GM12801 (cell line): ENCODE measurements around the gene CTIF.

ENCODE experiments used
- TF ChIP-seq, protein P1 (sequence below): IDR thresholded peaks from one replicate; pipeline ENCODE4 v1.5.1; 2011; ENCODE audit warnings: control low read depth; ENCODE audit not compliant: insufficient read length; ENCODE audit errors: extremely low read depth

Gene CTIF

DNA sequence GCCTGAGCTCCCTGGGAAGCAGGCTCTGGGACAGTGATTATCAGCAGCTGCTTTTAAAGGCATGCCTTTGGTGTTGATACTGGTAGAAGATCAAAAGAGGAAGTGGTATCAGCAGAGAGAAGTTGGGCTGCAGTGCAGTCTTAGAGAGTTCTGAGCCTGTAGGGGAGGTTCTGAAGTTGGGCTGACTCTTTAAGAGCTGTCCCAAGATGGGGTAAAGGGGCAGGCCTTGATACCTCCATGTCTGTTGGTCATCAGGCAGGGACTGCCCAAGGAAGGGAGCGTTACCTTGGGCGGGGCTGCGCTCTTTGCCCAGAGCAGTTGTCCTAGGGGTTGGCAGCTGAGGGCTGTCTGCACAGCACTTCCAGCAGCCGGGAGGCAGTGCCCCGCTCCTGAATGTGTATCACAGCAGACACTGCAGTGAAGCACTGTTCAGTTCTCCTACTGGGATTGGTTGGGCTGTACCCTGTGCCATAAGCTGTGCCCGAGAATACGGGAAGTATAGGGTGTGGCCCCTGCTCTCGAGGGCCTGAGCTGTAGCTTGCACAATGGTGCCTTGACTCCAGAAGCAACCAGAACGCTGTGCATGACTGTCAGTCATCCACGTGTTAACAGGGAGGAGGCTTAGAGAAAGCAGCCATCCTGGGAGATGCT, 177.0 kb downstream of the CTIF start:
- TF ChIP-seq, protein P1, sequence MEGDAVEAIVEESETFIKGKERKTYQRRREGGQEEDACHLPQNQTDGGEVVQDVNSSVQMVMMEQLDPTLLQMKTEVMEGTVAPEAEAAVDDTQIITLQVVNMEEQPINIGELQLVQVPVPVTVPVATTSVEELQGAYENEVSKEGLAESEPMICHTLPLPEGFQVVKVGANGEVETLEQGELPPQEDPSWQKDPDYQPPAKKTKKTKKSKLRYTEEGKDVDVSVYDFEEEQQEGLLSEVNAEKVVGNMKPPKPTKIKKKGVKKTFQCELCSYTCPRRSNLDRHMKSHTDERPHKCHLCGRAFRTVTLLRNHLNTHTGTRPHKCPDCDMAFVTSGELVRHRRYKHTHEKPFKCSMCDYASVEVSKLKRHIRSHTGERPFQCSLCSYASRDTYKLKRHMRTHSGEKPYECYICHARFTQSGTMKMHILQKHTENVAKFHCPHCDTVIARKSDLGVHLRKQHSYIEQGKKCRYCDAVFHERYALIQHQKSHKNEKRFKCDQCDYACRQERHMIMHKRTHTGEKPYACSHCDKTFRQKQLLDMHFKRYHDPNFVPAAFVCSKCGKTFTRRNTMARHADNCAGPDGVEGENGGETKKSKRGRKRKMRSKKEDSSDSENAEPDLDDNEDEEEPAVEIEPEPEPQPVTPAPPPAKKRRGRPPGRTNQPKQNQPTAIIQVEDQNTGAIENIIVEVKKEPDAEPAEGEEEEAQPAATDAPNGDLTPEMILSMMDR = no peak

DNA sequence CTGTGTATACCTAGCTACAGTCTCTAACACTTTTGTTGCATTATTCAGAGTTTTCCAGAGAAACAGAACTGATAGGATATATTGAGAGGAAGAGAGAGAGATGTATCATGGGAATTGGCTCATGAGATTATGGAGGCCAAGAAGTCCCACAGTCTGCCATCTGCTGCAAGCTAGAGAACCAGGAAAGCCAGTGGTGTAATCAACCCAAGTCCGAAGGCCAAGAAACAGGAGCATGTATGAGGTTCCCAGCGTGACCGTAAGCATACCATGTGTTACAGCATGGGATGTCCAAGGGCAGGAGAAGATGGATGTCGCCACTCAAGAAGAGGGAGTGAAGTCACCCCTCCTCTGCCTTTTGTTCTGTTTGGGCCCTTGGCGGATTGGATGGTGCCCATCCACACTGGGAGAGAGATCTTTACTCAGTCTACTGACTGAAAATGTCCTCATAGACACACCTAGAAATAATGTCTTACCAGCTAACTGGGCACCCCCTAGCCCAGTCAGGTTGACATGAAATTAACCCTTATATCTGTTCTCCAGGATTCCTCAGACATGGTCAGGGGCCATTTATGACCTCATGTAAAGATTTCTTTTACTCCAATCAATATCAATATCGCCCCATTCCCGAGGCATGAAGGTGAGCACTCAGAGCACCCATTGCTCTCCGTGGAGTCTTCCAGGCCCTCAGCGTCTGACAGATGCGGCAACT, 179.6 kb downstream of the CTIF start:
- TF ChIP-seq, protein P1 = no peak

DNA sequence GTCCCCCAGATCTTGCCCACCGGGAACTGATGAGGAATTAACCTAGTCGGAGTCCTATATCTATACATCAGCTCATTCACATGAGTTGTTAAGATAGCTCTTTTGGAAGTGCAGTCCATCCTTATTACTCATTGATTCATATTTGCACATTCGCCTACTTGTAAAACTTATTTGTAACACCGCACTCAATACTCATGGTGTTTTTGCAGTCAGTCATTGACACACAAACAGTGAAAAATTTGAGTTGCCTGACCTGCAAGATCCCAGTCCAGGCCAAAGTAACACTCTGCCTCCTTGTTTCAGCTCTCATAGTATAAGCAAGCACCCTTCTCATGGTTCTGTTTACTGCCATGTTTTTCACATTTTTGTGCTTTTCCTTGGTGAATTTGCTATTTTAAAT, 180.6 kb downstream of the CTIF start:
- TF ChIP-seq, protein P1 = no peak

DNA sequence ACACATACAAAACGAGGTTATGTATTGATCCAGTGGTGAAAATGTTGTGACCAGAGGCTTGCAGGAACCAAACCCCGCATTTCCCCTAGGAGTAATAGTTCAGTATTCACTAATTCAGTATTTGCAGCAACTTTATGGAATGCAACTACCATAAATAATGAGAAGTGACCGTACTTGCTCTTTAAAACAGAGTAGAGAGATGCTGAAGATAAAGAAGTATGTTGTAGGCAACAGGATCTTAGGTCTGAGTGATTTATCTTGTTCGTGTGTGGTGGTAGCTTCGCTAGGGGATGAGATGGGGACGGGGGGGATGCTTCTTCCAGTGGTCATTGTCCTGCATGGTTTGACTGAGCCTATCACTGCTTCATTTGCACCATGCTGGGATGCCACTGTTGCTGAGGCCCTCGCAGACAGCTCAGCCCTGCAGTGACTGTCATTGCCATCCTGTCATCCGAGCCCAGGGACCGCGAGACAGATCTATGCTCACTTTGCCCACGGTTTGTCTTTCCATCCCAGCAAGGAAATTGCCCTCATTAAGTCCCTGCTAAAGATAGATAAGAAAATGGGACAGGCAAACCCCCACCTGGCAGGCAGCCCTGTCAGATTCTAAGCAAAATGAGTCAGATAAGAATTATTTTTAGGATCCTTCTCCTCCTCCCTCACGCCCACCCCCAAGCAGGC, 181.3 kb downstream of the CTIF start:
- TF ChIP-seq, protein P1 = no peak

DNA sequence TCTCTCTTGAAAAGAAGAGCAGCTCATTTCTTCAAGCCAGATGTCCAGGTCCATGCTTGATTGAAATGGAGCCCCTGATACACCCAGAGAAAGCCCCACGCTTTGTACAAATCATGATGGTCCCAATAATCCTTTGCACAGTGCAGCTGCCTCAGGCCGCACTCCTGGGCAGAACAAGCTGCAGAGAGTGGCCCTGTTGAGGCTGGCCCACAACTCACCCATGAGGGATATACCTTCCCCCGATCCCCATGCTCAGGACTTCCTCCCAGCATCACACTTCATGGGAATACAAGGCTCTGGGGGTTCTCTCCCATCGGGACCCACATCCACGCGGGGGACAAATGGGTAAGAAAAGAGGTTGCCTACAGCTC, 181.8 kb downstream of the CTIF start:
- TF ChIP-seq, protein P1 = no peak

DNA sequence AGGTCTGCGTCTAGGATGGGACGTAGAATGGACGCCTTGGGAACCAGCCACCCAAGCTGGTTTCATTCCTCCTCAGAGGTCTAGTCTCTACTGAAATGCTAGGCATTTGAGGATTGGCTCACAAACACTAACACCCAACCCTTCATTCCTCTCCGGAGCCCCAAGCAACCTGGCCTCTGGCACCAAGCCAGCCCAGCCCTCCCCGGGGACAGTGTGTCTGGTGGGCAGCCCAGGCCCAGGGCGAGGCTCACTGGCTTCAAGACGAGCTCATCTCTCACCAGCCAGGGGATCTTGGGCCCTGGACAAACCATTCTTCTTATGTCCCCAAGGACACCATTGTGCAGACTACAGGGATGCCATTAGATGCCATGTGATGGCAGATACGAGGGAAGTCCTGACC, 182.5 kb downstream of the CTIF start:
- TF ChIP-seq, protein P1 = no peak

DNA sequence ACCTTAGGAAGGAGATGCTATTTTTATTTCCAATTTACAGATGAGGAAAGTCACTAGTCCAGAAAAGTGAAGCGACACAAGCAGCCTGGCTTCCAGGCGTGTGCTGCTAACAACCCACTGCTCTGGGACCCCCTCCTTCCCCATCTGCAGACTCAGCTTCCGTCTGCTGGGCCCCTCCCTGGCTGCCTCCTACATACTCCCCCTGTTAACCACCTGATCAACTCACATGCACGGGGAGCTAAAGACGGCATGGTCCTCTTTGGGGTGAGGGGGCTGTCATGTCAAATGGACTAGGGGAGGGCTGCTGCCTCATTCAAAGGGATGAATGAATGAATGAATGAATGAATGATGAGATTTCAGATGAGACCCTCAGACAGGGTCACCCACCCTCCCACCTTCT, 184.2 kb downstream of the CTIF start:
- TF ChIP-seq, protein P1 = no peak
